Lung (tissue), 12 donors: ENCODE data around the gene GALK2. TPM values are rescaled to one million over a fixed set of nuclear protein-coding genes. Genes with fewer than 3 reads are reported as not detected.
"Not testable (repeated sequence)": the region's sequence is repeated elsewhere in the genome, so short reads cannot be mapped to it uniquely, and the experiment has no call there.

Source experiments
- ATAC-seq: fragments of 200-7000 bp; cut with Tn5 transposase; one replicate; pipeline ENCODE4 v1.9.1; 2020; ENCODE audit warnings: moderate number of reproducible peaks; ENCODE audit not compliant: insufficient read depth, low FRiP score
- DNase-seq, 3 donors: peaks; one replicate each; pipeline ENCODE4 v3.0.0-alpha.2; 2013 to 2017
- H3K27ac ChIP-seq, 2 donors: one replicate each; pipeline ENCODE4 v1.5.1; 2013; ENCODE audit warnings: mild to moderate bottlenecking in 2 of 2, moderate library complexity in 2 of 2, control low read depth in 1 of 2, inconsistent platforms in 1 of 2, low read depth in 1 of 2, low read length in 1 of 2
- H3K27me3 ChIP-seq, 3 donors: one replicate each; pipeline ENCODE4 v1.5.1; 2013; ENCODE audit warnings: low read length in 2 of 3; ENCODE audit not compliant: control insufficient read depth in 3 of 3, insufficient read depth in 3 of 3
- H3K36me3 ChIP-seq, 4 donors: one replicate each; pipeline ENCODE4 v1.5.1; 2013; ENCODE audit warnings: low read length in 4 of 4, mild to moderate bottlenecking in 1 of 4, moderate library complexity in 1 of 4; ENCODE audit not compliant: control insufficient read depth in 4 of 4, insufficient read depth in 4 of 4
- H3K4me1 ChIP-seq, 5 donors: one replicate each; pipeline ENCODE4 v1.5.1; 2013; ENCODE audit warnings: low read length in 5 of 5, mild to moderate bottlenecking in 2 of 5, moderate library complexity in 1 of 5; ENCODE audit not compliant: control insufficient read depth in 5 of 5, insufficient read depth in 5 of 5
- H3K4me3 ChIP-seq: one replicate; pipeline ENCODE4 v1.5.1; 2013; ENCODE audit warnings: mild to moderate bottlenecking, control low read depth, moderate library complexity
- H3K9ac ChIP-seq, 2 donors: one replicate each; pipeline ENCODE4 v1.5.1; 2013; ENCODE audit warnings: low read length in 2 of 2, control low read depth in 1 of 2; ENCODE audit not compliant: insufficient read depth in 1 of 2
- H3K9me3 ChIP-seq, 4 donors: one replicate each; pipeline ENCODE4 v1.5.1; 2013; ENCODE audit warnings: low read length in 3 of 4, mild to moderate bottlenecking in 1 of 4, moderate library complexity in 1 of 4; ENCODE audit not compliant: control insufficient read depth in 4 of 4, insufficient read depth in 3 of 4
- WGBS, 2 donors: extraction: QIAGEN DNeasy Blood & Tissue Kit; methylation state at CpG; one replicate each; pipeline ENCODE4 v1.1.7; 2013; 5-methylcytosine and 5-hydroxymethylcytosine counted together
- polyA plus RNA-seq, 2 donors: library from polyadenylated mRNA; stranded (reverse); fragments of 200-250 nt; gene quantifications; one replicate each; pipeline ENCODE4 v1.2.1, GENCODE V29; 2013
- total RNA-seq, 2 donors: library from RNA; depleted of rRNA in 1 of 2; stranded (reverse); fragments of >200 nt in 1 of 2; gene quantifications; one replicate each; pipeline ENCODE4 v1.2.1, GENCODE V29; 2014 to 2021
- TF ChIP-seq, protein P1 (sequence below): IDR thresholded peaks from 2 replicates; pipeline ENCODE4 v1.5.1; 2012; ENCODE audit warnings: mild to moderate bottlenecking; ENCODE audit errors: control extremely low read depth, extremely low read depth
- donor health status: control.
- donor health status: control.
- donor health status: Bipolar disorder and iron deficiency.
- donor health status: healthy.
- donor health status: DM: yes; HTN: yes; CAD: no.

GALK2 gene
- total and polyA plus RNA-seq, 4 donors, result 12.4 to 44.8 (median 34.0) TPM

DNA sequence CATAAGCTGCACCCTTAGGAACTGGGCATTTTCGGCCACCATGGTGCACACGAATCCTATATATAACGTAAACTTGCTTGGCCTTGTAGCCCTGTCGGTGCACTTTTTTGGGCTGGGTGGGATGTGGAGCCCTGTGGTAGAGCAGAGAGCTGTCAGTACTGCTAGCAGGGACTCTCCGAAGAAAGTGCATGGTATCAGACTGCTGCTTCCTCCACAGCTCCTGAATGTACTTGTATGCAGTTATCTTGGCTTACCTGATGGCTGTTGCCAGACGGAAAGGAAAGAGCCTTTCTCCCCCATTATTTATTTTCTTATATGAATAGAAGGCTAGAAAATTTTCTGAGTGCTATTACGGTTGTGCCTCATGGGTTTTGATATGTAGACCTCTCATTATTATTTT lies 8.4 kb downstream of the GALK2 start:
- WGBS, 2 donors, result 94 to 97% methylated on average over 7 of the region's 7 CpGs
- Histone ChIP-seq H3K36me3 (peaks cover 0 to 5% (median 0%) of the 10 kb centered on the region in 4 donors), H3K9ac (no peak overlapping the region), H3K4me3 (no peak overlapping the region), H3K9me3 (no peaks in the 10 kb centered on the region), H3K27ac (no peak overlapping the region), H3K27me3 (no peaks in the 10 kb centered on the region), H3K4me1 (peaks cover 0 to 2% (median 0%) of the 10 kb centered on the region in 5 donors)
- ATAC-seq (no peak), DNase-seq (no peak)
- TF ChIP-seq, protein P1, sequence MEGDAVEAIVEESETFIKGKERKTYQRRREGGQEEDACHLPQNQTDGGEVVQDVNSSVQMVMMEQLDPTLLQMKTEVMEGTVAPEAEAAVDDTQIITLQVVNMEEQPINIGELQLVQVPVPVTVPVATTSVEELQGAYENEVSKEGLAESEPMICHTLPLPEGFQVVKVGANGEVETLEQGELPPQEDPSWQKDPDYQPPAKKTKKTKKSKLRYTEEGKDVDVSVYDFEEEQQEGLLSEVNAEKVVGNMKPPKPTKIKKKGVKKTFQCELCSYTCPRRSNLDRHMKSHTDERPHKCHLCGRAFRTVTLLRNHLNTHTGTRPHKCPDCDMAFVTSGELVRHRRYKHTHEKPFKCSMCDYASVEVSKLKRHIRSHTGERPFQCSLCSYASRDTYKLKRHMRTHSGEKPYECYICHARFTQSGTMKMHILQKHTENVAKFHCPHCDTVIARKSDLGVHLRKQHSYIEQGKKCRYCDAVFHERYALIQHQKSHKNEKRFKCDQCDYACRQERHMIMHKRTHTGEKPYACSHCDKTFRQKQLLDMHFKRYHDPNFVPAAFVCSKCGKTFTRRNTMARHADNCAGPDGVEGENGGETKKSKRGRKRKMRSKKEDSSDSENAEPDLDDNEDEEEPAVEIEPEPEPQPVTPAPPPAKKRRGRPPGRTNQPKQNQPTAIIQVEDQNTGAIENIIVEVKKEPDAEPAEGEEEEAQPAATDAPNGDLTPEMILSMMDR, result no peak

DNA sequence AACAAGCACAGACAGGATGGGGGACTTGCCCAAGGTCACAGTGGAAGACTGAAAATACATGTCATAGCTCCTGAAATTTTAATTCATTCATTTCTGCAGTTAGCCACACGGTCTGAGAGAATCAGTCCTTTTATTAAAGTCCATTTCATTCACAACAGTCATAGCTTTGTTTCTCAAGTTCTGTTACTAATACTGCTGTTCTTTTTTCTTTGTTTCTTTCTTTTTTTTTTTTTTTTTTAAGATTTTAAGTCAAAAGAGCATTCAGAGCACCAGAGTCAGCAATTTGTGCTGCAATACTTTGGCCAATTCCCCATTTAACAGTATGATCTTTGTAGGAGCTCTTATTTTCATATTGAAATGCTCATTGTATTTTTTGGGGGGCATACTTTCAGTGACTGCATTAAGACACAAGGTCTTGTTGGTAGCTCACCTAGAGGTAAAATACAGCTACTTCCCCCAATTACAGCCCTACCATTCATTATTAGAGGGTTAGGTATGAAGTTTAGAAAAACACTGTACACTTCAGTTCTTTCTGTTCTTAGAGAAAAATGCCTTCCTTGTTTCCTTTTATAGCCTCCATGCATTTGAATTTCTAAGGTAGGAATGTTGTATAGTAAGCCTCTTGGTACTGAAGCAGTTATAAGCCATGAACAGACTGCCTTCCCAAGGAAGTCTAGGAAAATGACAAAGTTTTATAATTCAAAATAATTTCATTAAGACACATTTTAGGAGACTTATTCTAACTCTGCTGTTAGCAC lies 9.6 kb downstream of the GALK2 start:
- Histone ChIP-seq H3K36me3 (peaks cover 0 to 5% (median 0%) of the 10 kb centered on the region in 4 donors), H3K27me3 (no peaks in the 10 kb centered on the region), H3K9ac (no peak overlapping the region), H3K4me3 (no peak overlapping the region), H3K27ac (no peak overlapping the region), H3K9me3 (no peaks in the 10 kb centered on the region), H3K4me1 (peaks cover 0 to 2% (median 0%) of the 10 kb centered on the region in 5 donors)
- peak in 1 of 3 donors; percentile 32 for DNase-seq
- no peak for ATAC-seq
- TF ChIP-seq, protein P1, result no peak
- 84 to 92% methylated on average over 1 of the region's 1 CpG for WGBS, 2 donors

DNA sequence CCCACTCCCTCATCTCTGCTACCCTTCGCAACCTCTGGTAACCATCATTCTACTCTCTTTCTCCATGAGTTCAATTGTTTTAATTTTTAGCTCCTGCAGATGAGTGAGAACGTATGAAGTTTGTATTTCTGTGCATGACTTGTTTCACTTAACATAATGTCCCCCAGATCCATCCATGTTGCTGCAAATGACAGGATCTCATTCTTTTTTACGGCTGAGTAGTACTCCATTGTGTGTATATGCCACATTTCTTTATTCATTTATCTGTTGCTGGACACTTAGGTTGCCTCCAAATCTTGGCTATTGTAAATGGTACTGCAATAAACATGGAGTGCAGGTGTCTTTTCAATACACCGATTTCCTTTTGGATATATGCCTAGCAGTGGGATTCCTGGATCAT lies 12.1 kb downstream of the GALK2 start:
- peaks cover 0 to 2% (median 0%) of the 10 kb centered on the region in 5 donors for H3K4me1 ChIP-seq
- TF ChIP-seq, protein P1, result no peak
- ATAC-seq (no peak), DNase-seq (no peak)
- peaks cover 0 to 5% (median 0%) of the 10 kb centered on the region in 4 donors for H3K36me3 ChIP-seq
- H3K27me3 ChIP-seq, result no peaks in the 10 kb centered on the region
- no peak overlapping the region for H3K27ac ChIP-seq
- 97 to 98% methylated on average over 4 of the region's 4 CpGs for WGBS, 2 donors
- H3K9me3 ChIP-seq, result peaks cover 0 to 9% (median 0%) of the 10 kb centered on the region in 4 donors
- no peak overlapping the region for H3K9ac ChIP-seq
- no peak overlapping the region for H3K4me3 ChIP-seq

DNA sequence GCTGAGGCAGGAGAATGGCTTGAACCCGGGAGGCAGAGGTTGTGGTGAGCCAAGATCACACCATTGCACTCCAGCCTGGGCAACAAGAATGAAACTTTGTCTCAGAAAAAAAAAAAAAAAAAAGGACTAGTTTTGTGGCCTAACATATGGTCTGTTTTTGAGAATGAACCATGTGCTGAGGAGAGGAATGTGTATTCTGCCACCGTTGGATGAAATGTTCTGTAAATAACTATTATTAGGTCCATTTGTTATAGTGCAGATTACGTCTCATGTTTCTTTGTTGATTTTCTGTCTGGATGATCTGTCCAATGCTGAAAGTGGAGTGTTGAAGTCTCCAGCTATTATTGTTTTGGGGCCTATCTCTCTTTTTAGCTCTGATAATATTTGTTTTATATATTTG lies 13.7 kb downstream of the GALK2 start:
- not testable (repeated sequence) for H3K9ac ChIP-seq, H3K4me3 ChIP-seq, H3K27me3 ChIP-seq, H3K27ac ChIP-seq, H3K9me3 ChIP-seq, ATAC-seq, H3K4me1 ChIP-seq, H3K36me3 ChIP-seq, DNase-seq
- WGBS, 2 donors, result 85% methylated on average over 3 of the region's 3 CpGs
